Gastroesophageal sphincter (tissue), 3 donors: ENCODE measurements around the gene SORBS1.

ENCODE experiments used
- CTCF ChIP-seq, 4 experiments: fragments of 200-600 bp in 2 of 4; fragments of 450-650 bp in 2 of 4; sonication (generic) in 1 of 4; IDR thresholded peaks; one replicate each; pipeline ENCODE4 v1.5.1; 2017 to 2019; ENCODE audit warnings: antibody characterized with exemption in 4 of 4, mild to moderate bottlenecking in 2 of 4, moderate library complexity in 2 of 4
- EP300 ChIP-seq: sonication (generic); formaldehyde crosslinking; IDR thresholded peaks from one replicate; pipeline ENCODE4 v1.6.1; 2017; ENCODE audit warnings: antibody characterized with exemption, mild to moderate bottlenecking

GRCh38 chr10:95543459-95543858 lies 17.7 kb downstream of the SORBS1 start:
- no peak for TF ChIP-seq CTCF (IDR thresholded peaks at IDR 0.05)
- TF ChIP-seq EP300 = no peak
